Left lung (tissue), 10 donors: ENCODE results near the gene RNASE9. TPM values are rescaled to one million over a fixed set of nuclear protein-coding genes. Genes with fewer than 3 reads are reported as not detected.

ENCODE experiments used
- ATAC-seq: fragments of 200-7000 bp; cut with Tn5 transposase; one replicate; pipeline ENCODE4 v1.9.1; 2020; ENCODE audit warnings: moderate library complexity
- DNase-seq, 4 donors: peaks; one replicate each; pipeline ENCODE4 v3.0.0-alpha.2; 2013 to 2020
- H3K27ac ChIP-seq, 2 donors: fragments of 200-600 bp; sonication (generic) in 1 of 2; one replicate each; pipeline versions ENCODE4 v1.5.0 to v1.8.0; 2020 to 2021
- H3K27me3 ChIP-seq, 2 donors: fragments of 200-600 bp; sonication (generic) in 1 of 2; one replicate each; pipeline versions ENCODE4 v1.5.0 to v1.8.0; 2020 to 2021
- H3K36me3 ChIP-seq, 2 donors: fragments of 200-600 bp; sonication (generic) in 1 of 2; one replicate each; pipeline versions ENCODE4 v1.5.0 to v1.8.0; 2020 to 2021
- H3K4me1 ChIP-seq, 2 donors: fragments of 200-600 bp; one replicate each; pipeline ENCODE4 v1.8.0; 2021
- H3K4me3 ChIP-seq, 2 donors: fragments of 200-600 bp; sonication (generic) in 1 of 2; one replicate each; pipeline versions ENCODE4 v1.5.0 to v1.8.0; 2020 to 2021; ENCODE audit warnings: mild to moderate bottlenecking in 1 of 2
- H3K9me3 ChIP-seq, 2 donors: fragments of 200-600 bp; sonication (generic) in 1 of 2; one replicate each; pipeline versions ENCODE4 v1.5.0 to v1.8.0; 2020 to 2021
- intact Hi-C, 2 donors: fragments of 100-400 bp; cut with DNase I; formaldehyde crosslinking; loops; one replicate each; pipeline versions ENCODE4 v1.11.2 to v1.14.2; 2022
- polyA plus RNA-seq, 6 donors: library from polyadenylated mRNA; unstranded; fragments of 120-200 nt; gene quantifications; one replicate each; pipeline ENCODE4 v1.2.1, GENCODE V29; 2013; ENCODE audit not compliant: insufficient read length in 6 of 6
- total RNA-seq, 2 donors: library from RNA; stranded (reverse); fragmentation: NEBNext Ultra II Directional; extraction: Animal tissue kit (Norgen Biotek cat#: 25700); gene quantifications; one replicate each; pipeline ENCODE4 v1.2.1, GENCODE V29; 2021
- TF ChIP-seq, protein P1 (sequence below), 2 donors: fragments of 200-600 bp; sonication (generic) in 1 of 2; IDR thresholded peaks; one replicate each; pipeline versions ENCODE4 v1.5.0 to v1.8.0; 2021; ENCODE audit warnings: antibody characterized with exemption in 2 of 2
- donor health status: DM: no; HTN: yes; CAD: no.
- donor health status: DM: no; HTN: no; CAD: no.

The RNASE9 gene
- total and polyA plus RNA-seq, 8 donors = not detected

DNA sequence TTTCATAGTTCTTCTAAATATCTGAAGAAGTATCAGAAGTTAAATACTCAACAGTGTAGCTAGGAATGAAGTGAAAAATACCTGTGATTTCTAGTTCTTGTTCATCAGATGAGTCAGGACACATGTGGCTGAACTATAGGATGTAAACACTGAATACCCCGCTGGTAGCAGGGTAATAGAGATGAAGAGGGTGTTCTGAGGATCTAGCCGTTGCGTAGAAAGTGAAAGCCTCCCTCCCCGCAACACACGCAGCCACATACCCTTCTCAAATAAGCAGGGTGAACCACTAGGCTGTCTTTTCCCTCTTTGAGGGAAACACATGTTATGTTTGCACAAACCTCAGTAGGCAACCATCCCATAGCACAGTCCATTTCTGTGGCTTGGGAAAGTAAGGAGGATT, 46.8 kb upstream of the RNASE9 start:
- H3K27ac ChIP-seq = no peak overlapping the region
- TF ChIP-seq, protein P1, sequence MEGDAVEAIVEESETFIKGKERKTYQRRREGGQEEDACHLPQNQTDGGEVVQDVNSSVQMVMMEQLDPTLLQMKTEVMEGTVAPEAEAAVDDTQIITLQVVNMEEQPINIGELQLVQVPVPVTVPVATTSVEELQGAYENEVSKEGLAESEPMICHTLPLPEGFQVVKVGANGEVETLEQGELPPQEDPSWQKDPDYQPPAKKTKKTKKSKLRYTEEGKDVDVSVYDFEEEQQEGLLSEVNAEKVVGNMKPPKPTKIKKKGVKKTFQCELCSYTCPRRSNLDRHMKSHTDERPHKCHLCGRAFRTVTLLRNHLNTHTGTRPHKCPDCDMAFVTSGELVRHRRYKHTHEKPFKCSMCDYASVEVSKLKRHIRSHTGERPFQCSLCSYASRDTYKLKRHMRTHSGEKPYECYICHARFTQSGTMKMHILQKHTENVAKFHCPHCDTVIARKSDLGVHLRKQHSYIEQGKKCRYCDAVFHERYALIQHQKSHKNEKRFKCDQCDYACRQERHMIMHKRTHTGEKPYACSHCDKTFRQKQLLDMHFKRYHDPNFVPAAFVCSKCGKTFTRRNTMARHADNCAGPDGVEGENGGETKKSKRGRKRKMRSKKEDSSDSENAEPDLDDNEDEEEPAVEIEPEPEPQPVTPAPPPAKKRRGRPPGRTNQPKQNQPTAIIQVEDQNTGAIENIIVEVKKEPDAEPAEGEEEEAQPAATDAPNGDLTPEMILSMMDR (IDR thresholded peaks at IDR 0.05) = no peak
- H3K36me3 ChIP-seq = no peaks in the 10 kb centered on the region
- no peaks in the 10 kb centered on the region for H3K27me3 ChIP-seq
- no peaks in the 10 kb centered on the region for H3K9me3 ChIP-seq
- DNase-seq (no peak), ATAC-seq (no peak)
- intact Hi-C loops = loop anchor here in 1 of 2 donors (10.0 kb wide), 3 partner anchors 73 to 283 kb away; partner anchors contain the start of gene TEP1
- H3K4me1 ChIP-seq = peaks cover 3 to 21% of the 10 kb centered on the region in 2 donors
- no peak overlapping the region for H3K4me3 ChIP-seq

DNA sequence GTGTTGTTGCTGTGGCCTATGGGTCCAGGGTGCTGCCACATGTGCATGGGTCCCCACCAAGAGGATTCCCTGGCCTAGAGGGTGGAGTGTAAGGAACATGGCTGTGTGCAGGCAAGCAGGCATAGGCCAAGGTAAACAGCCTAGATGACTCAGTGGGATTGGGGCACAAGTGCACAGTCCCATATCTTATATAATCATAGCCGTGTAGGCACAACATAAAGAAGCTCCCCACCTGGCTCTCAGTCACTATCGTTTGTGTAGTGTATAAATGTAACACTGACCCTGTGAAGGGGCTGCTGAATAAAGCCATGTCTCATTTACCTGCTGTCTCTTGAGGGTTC, 46.0 kb upstream of the RNASE9 start:
- DNase-seq = no peak
- TF ChIP-seq, protein P1 (IDR thresholded peaks at IDR 0.05) = no peak
- ATAC-seq = no peak
- Histone ChIP-seq H3K36me3 (no peaks in the 10 kb centered on the region), H3K9me3 (no peaks in the 10 kb centered on the region), H3K27me3 (no peaks in the 10 kb centered on the region), H3K27ac (no peak overlapping the region), H3K4me3 (no peak overlapping the region), H3K4me1 (peaks cover 3 to 17% of the 10 kb centered on the region in 2 donors)
- intact Hi-C loops = loop anchor here in 1 of 2 donors (10.0 kb wide), 3 partner anchors 72 to 282 kb away; partner anchors contain the start of gene TEP1

DNA sequence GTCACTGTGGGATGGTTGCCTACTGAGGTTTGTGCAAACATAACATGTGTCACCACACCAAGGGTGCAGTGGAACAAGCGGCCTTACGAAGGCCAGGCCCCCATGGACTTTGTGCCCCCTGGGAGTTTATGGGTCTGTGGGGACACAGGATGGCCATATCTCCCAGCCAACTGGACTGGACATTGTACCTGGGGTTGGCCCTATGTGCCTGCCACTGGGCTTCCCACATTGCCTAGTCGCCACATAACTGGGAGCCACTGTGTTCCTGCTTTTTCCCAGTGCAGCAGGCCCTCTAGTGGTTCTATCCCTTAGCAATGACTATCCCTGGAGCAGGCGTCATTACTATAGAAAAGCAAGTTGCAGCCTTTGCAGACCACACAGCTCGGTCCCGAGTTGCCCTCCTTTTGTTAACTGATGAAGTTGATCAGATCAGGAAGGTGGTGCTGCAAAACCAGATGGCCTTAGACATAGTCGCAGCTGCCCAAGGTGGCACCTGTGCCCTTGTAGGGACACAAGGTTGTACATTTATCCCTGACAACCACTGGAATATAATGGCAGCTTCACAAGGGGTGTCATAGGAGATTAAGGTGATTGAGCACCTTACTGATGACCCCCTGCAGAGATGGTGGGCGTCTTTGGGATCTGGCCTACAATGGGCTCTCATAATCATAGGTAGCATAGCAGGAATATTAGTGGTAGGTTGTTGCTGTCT, 45.5 kb upstream of the RNASE9 start:
- DNase-seq (no peak), ATAC-seq (peak; percentile 49)
- H3K27ac ChIP-seq = no peak overlapping the region
- no peaks in the 10 kb centered on the region for H3K27me3 ChIP-seq
- no peaks in the 10 kb centered on the region for H3K9me3 ChIP-seq
- H3K4me1 ChIP-seq = peaks cover 3 to 13% of the 10 kb centered on the region in 2 donors
- intact Hi-C loops = loop anchor here in 1 of 2 donors (10.0 kb wide), 3 partner anchors 72 to 282 kb away; partner anchors contain the start of gene TEP1
- no peaks in the 10 kb centered on the region for H3K36me3 ChIP-seq
- no peak overlapping the region for H3K4me3 ChIP-seq
- TF ChIP-seq, protein P1 (IDR thresholded peaks at IDR 0.05) = peak; percentile 27 to 32

DNA sequence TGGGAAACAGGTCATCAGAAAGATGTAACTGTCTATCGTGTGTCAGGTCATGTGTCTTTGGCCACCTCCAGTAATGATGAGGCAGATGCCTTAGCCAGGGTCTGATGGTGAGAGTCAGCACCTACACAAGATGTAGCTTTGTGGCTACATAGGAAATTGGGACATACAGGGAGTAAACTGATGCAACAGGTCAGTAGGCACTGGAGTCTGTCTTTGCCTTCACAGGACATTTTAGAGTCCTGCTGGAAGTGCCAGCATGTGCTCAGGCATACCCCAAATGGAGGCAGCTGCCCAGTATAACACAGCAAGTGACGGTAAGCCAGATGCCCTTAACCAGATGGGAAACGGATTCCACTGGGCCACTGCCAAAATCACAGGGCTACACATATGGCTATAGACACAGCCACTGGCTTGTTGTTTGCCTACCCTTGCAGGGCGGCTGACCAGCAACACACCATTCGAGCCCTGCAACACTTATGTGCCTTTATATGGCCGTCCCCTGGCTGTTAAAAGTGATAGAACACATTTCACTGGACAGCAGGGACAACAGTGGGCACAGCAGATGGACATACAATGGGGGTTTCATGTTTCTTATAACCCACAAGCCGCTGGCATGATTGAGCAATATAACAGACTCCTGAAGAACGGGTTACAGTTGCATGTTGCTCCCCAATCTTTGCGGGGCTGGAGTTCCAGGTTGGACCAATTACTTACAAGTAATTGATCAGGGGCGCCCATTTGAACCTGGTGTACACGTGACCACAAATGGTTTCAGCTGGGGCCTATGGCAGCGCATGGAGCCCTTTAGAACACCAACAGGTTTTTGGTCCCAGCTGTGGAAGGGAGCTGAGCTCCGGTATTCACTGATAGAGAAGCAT, 43.2 kb upstream of the RNASE9 start:
- Histone ChIP-seq H3K27ac (no peak overlapping the region), H3K27me3 (no peaks in the 10 kb centered on the region), H3K4me3 (no peak overlapping the region), H3K9me3 (no peaks in the 10 kb centered on the region), H3K4me1 (no peaks in the 10 kb centered on the region), H3K36me3 (no peaks in the 10 kb centered on the region)
- intact Hi-C loops = loop anchor here in 1 of 2 donors (10.0 kb wide), 3 partner anchors 69 to 279 kb away; partner anchors contain the start of gene TEP1
- DNase-seq (no peak), ATAC-seq (no peak)
- TF ChIP-seq, protein P1 (IDR thresholded peaks at IDR 0.05) = no peak

DNA sequence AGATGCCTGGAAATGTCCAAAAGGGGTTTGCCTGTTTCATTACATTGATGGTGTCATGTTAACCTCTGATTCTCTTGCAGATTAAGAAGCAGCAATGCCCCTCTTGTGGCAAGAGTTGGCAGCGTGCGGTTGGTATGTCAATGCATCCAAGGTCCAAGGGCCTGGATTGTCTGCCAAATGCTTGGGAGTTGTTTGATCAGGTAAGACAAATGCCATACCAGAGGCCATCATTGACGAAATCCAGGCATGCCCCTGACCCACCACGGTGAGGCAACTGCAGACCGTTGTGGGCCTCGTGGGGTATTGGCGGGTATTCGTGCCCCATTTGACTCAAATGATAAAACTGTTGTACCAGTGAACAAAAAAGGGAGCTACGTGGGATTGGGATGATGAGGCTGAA, 41.7 kb upstream of the RNASE9 start:
- Histone ChIP-seq H3K36me3 (no peaks in the 10 kb centered on the region), H3K27ac (no peak overlapping the region), H3K9me3 (no peaks in the 10 kb centered on the region), H3K4me3 (no peak overlapping the region), H3K27me3 (no peaks in the 10 kb centered on the region), H3K4me1 (no peaks in the 10 kb centered on the region)
- DNase-seq (no peak), ATAC-seq (no peak)
- TF ChIP-seq, protein P1 (IDR thresholded peaks at IDR 0.05) = no peak
- intact Hi-C loops = loop anchor here in 1 of 2 donors (10.0 kb wide), 3 partner anchors 68 to 278 kb away; partner anchors contain the start of gene TEP1
